Cardiac muscle cell (in vitro differentiated cells and primary cell): ENCODE data around the gene SDK2. TPM values are rescaled to one million over a fixed set of nuclear protein-coding genes. Genes with fewer than 3 reads are reported as not detected.

Source experiments
- DNase-seq, 2 donors: peaks; one replicate each; pipeline versions ENCODE4 v3.0.0 to v3.0.0-alpha.2; 2010 to 2017; ENCODE audit warnings: low read depth in 1 of 2, low spot score in 1 of 2
- H3K27ac ChIP-seq: fragments of 200-600 bp; sonication (generic); 2 replicates; pipeline ENCODE4 v1.5.1; 2016
- H3K27me3 ChIP-seq: fragments of 200-600 bp; sonication (generic); 2 replicates; pipeline ENCODE4 v1.6.0; 2016; ENCODE audit warnings: control low read depth
- H3K36me3 ChIP-seq: fragments of 200-600 bp; sonication (generic); 2 replicates; pipeline ENCODE4 v1.5.1; 2016; ENCODE audit warnings: control low read depth
- H3K4me1 ChIP-seq: fragments of 200-600 bp; sonication (generic); 2 replicates; pipeline ENCODE4 v1.8.1; 2017; ENCODE audit warnings: low read depth, mild to moderate bottlenecking, mixed run types
- H3K4me3 ChIP-seq: fragments of 200-600 bp; sonication (generic); 2 replicates; pipeline ENCODE4 v1.5.1; 2016; ENCODE audit warnings: mild to moderate bottlenecking
- H3K9me3 ChIP-seq: fragments of 200-600 bp; sonication (generic); 2 replicates; pipeline ENCODE4 v1.5.1; 2017; ENCODE audit warnings: low read depth, mild to moderate bottlenecking, control low read depth
- polyA plus RNA-seq: library from polyadenylated mRNA; unstranded; fragments of >200 nt; fragmentation: Nextera tagmentation; extraction: Ambion mirVana; gene quantifications from 2 replicates; pipeline ENCODE4 v1.2.1, GENCODE V29; 2016
- total RNA-seq: library from RNA; depleted of rRNA; stranded (reverse); fragments of >200 nt; gene quantifications from 2 replicates; pipeline ENCODE4 v1.2.3, GENCODE V29; 2016
- TF ChIP-seq, protein P1 (sequence below): IDR thresholded peaks from 2 replicates; pipeline ENCODE4 v1.5.1; 2012; ENCODE audit warnings: low read depth, mild to moderate bottlenecking, low read length

The SDK2 gene
- total and polyA plus RNA-seq, 2 experiments from 2014 or later: 11.8 to 46.8 TPM

DNA sequence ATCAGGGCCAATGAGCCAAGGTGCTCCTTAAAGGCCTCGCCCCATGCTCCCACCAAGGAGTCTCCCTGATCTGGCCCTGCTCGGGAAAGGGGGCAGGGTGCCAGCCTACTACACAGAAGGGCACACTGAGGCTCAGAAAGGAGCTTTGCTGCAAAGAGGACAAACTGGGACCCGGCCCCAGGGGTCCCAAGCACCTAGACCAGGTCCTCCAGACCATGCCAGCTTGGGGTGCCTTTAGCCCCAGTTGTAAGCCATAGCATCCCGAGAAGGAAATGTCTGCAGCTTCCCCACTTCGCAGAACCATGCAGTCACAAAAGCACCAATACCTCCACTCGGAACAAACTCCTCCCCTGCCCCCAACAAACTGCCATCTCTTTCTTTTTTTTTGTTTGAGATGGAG, 257.7 kb downstream of the SDK2 start:
- Histone ChIP-seq H3K4me1 (no peaks in the 10 kb centered on the region), H3K4me3 (no peak overlapping the region), H3K27ac (no peak overlapping the region), H3K27me3 (no peaks in the 10 kb centered on the region), H3K9me3 (no peaks in the 10 kb centered on the region), H3K36me3 (peaks cover 5% of the 10 kb centered on the region)
- TF ChIP-seq, protein P1, sequence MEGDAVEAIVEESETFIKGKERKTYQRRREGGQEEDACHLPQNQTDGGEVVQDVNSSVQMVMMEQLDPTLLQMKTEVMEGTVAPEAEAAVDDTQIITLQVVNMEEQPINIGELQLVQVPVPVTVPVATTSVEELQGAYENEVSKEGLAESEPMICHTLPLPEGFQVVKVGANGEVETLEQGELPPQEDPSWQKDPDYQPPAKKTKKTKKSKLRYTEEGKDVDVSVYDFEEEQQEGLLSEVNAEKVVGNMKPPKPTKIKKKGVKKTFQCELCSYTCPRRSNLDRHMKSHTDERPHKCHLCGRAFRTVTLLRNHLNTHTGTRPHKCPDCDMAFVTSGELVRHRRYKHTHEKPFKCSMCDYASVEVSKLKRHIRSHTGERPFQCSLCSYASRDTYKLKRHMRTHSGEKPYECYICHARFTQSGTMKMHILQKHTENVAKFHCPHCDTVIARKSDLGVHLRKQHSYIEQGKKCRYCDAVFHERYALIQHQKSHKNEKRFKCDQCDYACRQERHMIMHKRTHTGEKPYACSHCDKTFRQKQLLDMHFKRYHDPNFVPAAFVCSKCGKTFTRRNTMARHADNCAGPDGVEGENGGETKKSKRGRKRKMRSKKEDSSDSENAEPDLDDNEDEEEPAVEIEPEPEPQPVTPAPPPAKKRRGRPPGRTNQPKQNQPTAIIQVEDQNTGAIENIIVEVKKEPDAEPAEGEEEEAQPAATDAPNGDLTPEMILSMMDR: no peak
- DNase-seq: no peak

DNA sequence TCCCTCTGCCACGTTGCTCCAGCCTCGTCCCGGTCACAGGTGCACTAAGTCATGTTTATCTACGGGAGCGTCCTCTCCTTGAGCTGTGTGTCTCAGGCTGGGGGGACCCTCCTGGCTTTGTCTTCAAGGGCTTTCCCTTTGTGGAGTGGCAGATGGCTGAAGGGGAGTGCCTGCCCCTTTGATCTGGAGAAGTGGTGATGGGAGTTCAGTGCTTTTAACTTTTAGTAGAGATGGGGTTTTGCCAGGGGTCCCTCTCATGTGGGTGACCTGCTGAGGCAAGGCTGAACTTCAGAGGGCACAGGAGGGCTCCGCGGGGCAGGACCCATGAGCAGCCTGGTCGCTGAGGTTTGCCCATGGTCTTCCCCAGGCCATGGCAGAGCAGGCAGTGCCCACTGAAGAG, 259.3 kb downstream of the SDK2 start:
- H3K36me3 ChIP-seq: peaks cover 5% of the 10 kb centered on the region
- no peaks in the 10 kb centered on the region for H3K4me1 ChIP-seq
- TF ChIP-seq, protein P1: no peak
- DNase-seq: no peak
- H3K27me3 ChIP-seq: no peaks in the 10 kb centered on the region
- H3K4me3 ChIP-seq: no peak overlapping the region
- H3K9me3 ChIP-seq: no peaks in the 10 kb centered on the region
- H3K27ac ChIP-seq: no peak overlapping the region

DNA sequence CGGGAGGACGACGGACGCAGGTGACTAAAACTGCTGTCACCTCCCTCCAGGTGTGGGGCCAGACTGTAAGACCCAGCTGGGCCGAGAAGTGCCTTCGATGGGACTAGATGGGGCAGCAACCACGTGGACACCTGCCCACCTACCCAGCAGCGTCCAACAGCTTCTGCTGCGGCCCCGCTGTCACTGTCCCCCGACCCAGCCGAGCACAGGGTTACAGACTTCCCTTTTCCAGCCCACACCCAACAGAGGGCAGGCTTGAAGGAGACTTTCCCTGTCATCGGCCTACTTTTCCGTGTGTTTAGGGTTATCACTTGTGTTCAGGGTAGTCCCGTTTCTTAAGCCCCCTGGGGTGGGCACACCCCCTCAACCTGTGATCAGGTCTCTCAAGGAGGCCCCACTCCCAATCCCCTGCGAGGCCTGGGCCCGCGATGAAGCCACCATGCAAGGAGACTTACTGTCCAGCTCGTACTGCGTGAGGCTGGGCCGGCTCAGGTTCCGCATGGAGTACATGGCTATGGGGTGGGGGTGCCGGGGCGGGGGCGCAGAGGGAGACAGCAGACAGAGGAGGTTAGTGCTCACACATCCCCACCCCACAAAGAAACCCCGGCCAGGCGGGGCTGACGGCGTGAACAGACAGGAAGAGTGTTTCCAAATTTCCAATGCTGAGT, 263.7 kb downstream of the SDK2 start:
- TF ChIP-seq, protein P1: no peak
- Histone ChIP-seq H3K27ac (no peak overlapping the region), H3K9me3 (no peaks in the 10 kb centered on the region), H3K4me3 (no peak overlapping the region), H3K27me3 (no peaks in the 10 kb centered on the region), H3K4me1 (no peaks in the 10 kb centered on the region), H3K36me3 (peaks cover 8% of the 10 kb centered on the region)
- DNase-seq: no peak

DNA sequence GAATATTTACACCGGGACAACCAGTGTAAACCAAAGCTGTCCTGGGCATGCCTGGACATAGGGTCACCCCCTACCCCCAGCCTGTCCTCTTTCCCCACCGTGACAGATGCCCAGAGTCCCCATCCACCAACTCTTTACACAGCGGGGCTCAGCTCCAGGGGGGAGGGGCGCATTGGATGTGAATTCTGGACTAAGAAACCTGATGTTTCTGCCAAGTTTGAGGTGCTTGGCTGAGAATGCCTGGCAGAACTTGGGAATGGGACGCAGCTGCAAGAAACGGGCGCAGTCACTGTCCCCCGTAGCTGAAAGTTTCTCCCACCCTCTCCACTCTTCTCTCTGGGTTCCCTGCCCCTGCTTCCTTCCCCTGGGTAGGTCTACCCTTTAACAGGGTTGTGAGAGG, 264.4 kb downstream of the SDK2 start:
- TF ChIP-seq, protein P1: no peak
- no peaks in the 10 kb centered on the region for H3K9me3 ChIP-seq

DNA sequence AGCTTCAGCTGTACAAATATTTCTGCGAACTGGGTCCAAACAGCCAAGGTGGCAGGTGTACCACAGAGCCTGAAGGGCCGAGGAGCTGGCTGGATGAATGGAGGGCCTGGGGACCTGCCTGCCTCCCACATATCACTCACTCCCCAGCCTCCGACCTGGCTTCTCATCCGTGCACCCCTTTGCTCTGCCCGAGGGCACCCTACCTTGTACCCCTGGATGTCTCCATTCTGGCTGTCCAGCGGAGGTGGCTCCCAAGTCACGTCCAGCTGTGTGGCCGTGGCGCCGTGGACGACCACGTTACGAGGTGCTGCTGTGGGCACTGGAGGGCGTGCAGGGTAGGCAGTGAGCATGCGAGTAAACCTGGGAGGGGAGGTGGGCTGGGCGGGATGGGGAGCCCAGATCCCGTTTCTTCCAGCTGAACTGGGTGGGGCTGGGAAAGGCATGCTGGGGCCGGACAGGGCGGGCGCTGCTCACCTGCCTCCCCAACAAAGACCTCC, 265.2 kb downstream of the SDK2 start:
- no peak overlapping the region for H3K4me3 ChIP-seq
- TF ChIP-seq, protein P1: no peak

More for the DNA sequence above, 264.4 kb downstream of the SDK2 start:
- no peaks in the 10 kb centered on the region for H3K27me3 ChIP-seq
- H3K27ac ChIP-seq: no peak overlapping the region
- peaks cover 8% of the 10 kb centered on the region for H3K36me3 ChIP-seq
- no peak for DNase-seq
- H3K4me1 ChIP-seq: no peaks in the 10 kb centered on the region
- H3K4me3 ChIP-seq: no peak overlapping the region

More for the DNA sequence above, 265.2 kb downstream of the SDK2 start:
- no peak for DNase-seq
- H3K36me3 ChIP-seq: peaks cover 4% of the 10 kb centered on the region
- no peaks in the 10 kb centered on the region for H3K4me1 ChIP-seq
- no peaks in the 10 kb centered on the region for H3K9me3 ChIP-seq
- H3K27ac ChIP-seq: no peak overlapping the region
- no peaks in the 10 kb centered on the region for H3K27me3 ChIP-seq
